Measurements from ENCODE around the gene PRKCA. TPM values are rescaled to one million over a fixed set of nuclear protein-coding genes. Genes with fewer than 3 reads are reported as not detected.
"Not testable (repeated sequence)": the region's sequence is repeated elsewhere in the genome, so short reads cannot be mapped to it uniquely, and the experiment has no call there.

PRKCA gene
- total RNA-seq, 1 experiment from 2014 or later, result 20.7 TPM

GRCh38 chr17:66614469-66614868 lies 312.1 kb downstream of the PRKCA start:
- no TSS peak for BruUV-seq (replicated peaks)
- Mint-ChIP-seq H3K27me3 (ENCODE audit: insufficient read depth, unreplicated experiment) (no peaks in the 10 kb centered on the region), H3K27ac (ENCODE audit: low read depth, unreplicated experiment) (no peak overlapping the region), H3K36me3 (ENCODE audit: insufficient read depth, unreplicated experiment) (no peaks in the 10 kb centered on the region), H3K9me3 (ENCODE audit: unreplicated experiment) (no peaks in the 10 kb centered on the region), H3K4me1 (ENCODE audit: insufficient read depth, unreplicated experiment) (no peaks in the 10 kb centered on the region), H3K4me3 (ENCODE audit: unreplicated experiment) (no peak overlapping the region)
- ChIA-PET POLR2A (no interaction called here), CTCF (no interaction called here)
- no peak for TF ChIP-seq CTCF (IDR thresholded peaks at IDR 0.05; ENCODE audit: unreplicated experiment)
- no peak for DNase-seq (ENCODE audit: unreplicated experiment)
- intact Hi-C loops (cut with micrococcal nuclease), result no loop called here

- H3K4me1 Mint-ChIP-seq (ENCODE audit: insufficient read depth, unreplicated experiment), result no peaks in the 10 kb centered on the region
- H3K36me3 Mint-ChIP-seq (ENCODE audit: insufficient read depth, unreplicated experiment), result no peaks in the 10 kb centered on the region
- ChIA-PET CTCF (interaction anchor here (0.5 to 1.3 kb wide), 3 partner anchors 53 to 419 kb away, joined by 3 to 5 read pairs (median 4); no protein-coding TSS in a partner anchor), POLR2A (interaction anchor here (0.5 kb wide), 1 partner anchor 17 kb away, joined by 3 read pairs; no protein-coding TSS in a partner anchor)
- H3K4me3 Mint-ChIP-seq (ENCODE audit: unreplicated experiment), result no peak overlapping the region
- H3K27ac Mint-ChIP-seq (ENCODE audit: low read depth, unreplicated experiment), result no peak overlapping the region
- DNase-seq (ENCODE audit: unreplicated experiment), result no peak
- no TSS peak for BruUV-seq (replicated peaks)
- intact Hi-C loops (cut with micrococcal nuclease), result no loop called here
- no peaks in the 10 kb centered on the region for H3K9me3 Mint-ChIP-seq (ENCODE audit: unreplicated experiment)
- no peak for TF ChIP-seq CTCF (IDR thresholded peaks at IDR 0.05; ENCODE audit: unreplicated experiment)
- no peaks in the 10 kb centered on the region for H3K27me3 Mint-ChIP-seq (ENCODE audit: insufficient read depth, unreplicated experiment)
These were observed 316.8 kb downstream of the PRKCA start for GRCh38 chr17:66619206-66619605.

- H3K4me3 Mint-ChIP-seq (ENCODE audit: unreplicated experiment), result no peak overlapping the region
- no peaks in the 10 kb centered on the region for H3K27me3 Mint-ChIP-seq (ENCODE audit: insufficient read depth, unreplicated experiment)
- H3K36me3 Mint-ChIP-seq (ENCODE audit: insufficient read depth, unreplicated experiment), result no peaks in the 10 kb centered on the region
- TF ChIP-seq CTCF (IDR thresholded peaks at IDR 0.05; ENCODE audit: unreplicated experiment), result no peak
- H3K9me3 Mint-ChIP-seq (ENCODE audit: unreplicated experiment), result no peaks in the 10 kb centered on the region
- intact Hi-C loops (cut with micrococcal nuclease), result no loop called here
- H3K27ac Mint-ChIP-seq (ENCODE audit: low read depth, unreplicated experiment), result no peak overlapping the region
- CTCF ChIA-PET, result interaction anchor here (0.6 to 1.6 kb wide), 7 partner anchors 10 to 1389 kb away, joined by 3 to 7 read pairs (median 3); no protein-coding TSS in a partner anchor
- BruUV-seq (replicated peaks), result no TSS peak
- no peak for DNase-seq (ENCODE audit: unreplicated experiment)
- POLR2A ChIA-PET, result no interaction called here
- no peaks in the 10 kb centered on the region for H3K4me1 Mint-ChIP-seq (ENCODE audit: insufficient read depth, unreplicated experiment)
These were observed 318.1 kb downstream of the PRKCA start for GRCh38 chr17:66620528-66620927.

- not testable (repeated sequence) for H3K36me3 Mint-ChIP-seq (ENCODE audit: insufficient read depth, unreplicated experiment); H3K27ac Mint-ChIP-seq (ENCODE audit: low read depth, unreplicated experiment); H3K4me1 Mint-ChIP-seq (ENCODE audit: insufficient read depth, unreplicated experiment); H3K4me3 Mint-ChIP-seq (ENCODE audit: unreplicated experiment); H3K27me3 Mint-ChIP-seq (ENCODE audit: insufficient read depth, unreplicated experiment); BruUV-seq (replicated peaks); H3K9me3 Mint-ChIP-seq (ENCODE audit: unreplicated experiment); DNase-seq (ENCODE audit: unreplicated experiment)
- CTCF ChIA-PET, result interaction anchor here (0.5 to 1.5 kb wide), 6 partner anchors 11 to 1397 kb away, joined by 3 to 6 read pairs (median 5); no protein-coding TSS in a partner anchor
- POLR2A ChIA-PET, result interaction anchor here (1.1 kb wide), 1 partner anchor 434 kb away, joined by 3 read pairs; no protein-coding TSS in a partner anchor
- intact Hi-C loops (cut with micrococcal nuclease), result loop anchor here (1.0 kb wide), 4 partner anchors 50 to 424 kb away; no protein-coding TSS in a partner anchor
These were observed 322.2 kb downstream of the PRKCA start for GRCh38 chr17:66624630-66625029.

All from MCF 10A (cell line).